Ecto neural progenitor cell (in vitro differentiated cells): ENCODE measurements around the gene EPM2AIP1.
"Not testable (repeated sequence)": the region's sequence is repeated elsewhere in the genome, so short reads cannot be mapped to it uniquely, and the experiment has no call there.

Experiments
- DNase-seq: peaks from one replicate; pipeline ENCODE4 v3.0.0-alpha.2; 2018; ENCODE audit warnings: low spot score

Gene EPM2AIP1

DNA sequence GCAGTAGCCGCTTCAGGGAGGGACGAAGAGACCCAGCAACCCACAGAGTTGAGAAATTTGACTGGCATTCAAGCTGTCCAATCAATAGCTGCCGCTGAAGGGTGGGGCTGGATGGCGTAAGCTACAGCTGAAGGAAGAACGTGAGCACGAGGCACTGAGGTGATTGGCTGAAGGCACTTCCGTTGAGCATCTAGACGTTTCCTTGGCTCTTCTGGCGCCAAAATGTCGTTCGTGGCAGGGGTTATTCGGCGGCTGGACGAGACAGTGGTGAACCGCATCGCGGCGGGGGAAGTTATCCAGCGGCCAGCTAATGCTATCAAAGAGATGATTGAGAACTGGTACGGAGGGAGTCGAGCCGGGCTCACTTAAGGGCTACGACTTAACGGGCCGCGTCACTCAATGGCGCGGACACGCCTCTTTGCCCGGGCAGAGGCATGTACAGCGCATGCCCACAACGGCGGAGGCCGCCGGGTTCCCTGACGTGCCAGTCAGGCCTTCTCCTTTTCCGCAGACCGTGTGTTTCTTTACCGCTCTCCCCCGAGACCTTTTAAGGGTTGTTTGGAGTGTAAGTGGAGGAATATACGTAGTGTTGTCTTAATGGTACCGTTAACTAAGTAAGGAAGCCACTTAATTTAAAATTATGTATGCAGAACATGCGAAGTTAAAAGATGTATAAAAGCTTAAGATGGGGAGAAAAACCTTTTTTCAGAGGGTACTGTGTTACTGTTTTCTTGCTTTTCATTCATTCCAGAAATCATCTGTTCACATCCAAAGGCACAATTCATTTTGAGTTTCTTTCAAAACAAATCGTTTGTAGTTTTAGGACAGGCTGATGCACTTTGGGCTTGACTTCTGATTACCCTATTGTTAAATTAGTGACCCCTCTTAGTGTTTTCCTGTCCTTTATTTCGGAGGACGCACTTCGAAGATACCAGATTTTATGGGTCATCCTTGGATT is 674 bp upstream of the EPM2AIP1 start, which contains the start of gene MLH1:
MLH1 (plus strand) TSS at position 193 of the 958 bp plus-strand sequence; CDS start at position 223, 30 bp downstream.
- DNase-seq = peak; percentile 98

DNA sequence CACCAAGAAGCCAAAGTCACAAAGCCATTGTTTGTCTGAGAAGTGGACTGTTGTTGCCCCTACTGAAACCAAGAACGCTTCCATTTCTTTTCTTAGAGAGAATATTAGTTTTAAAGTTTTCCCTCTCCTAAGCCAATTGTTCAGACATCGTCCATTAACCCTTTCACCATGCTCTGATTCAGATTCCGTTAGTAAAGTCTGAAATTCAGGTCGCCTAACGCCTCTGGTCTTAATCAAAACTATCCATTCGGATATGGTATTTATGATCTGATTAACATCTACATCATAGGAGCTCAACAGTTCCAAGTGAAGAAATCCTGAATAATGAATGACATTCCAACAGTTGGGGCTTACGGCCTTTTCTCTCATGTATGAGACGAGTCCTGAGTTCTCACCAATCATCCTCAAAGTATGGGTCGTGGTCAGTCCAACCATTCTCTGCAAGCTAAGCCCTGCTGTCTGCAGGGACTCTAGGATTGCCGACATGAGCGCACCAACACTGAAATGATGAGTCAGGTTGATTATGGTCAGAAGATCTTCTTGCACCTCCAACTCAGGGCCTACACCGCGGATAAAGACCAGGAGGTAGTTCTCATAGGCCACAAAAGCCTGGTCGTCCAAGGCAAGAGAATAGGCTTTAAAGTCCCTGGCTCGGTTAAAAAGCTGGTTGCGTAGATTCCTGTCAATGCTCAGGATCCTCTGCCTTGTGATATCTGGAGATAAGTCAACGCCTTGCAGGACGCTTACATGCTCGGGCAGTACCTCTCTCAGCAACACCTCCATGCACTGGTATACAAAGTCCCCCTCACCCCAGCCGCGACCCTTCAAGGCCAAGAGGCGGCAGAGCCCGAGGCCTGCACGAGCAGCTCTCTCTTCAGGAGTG is 767 bp downstream of the EPM2AIP1 start:
- DNase-seq = no peak

DNA sequence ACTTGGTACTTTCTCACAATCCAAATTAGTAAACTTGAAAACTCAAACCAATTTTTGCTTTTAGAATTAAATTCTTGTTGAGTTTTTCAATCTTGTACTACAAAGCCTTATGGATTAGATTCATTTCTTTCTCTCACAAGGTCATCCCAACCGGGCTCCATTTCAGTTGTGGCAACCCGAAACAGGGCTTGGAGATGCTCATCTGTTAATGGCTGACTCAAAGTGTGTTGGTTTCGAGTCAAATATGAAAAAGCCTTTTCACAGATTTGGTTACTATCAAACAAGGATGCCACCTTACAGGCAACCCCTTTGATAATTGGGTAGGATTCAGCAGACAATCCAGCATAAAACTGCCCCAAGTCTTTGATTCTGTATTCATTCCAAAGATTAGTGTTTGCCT is 1.8 kb downstream of the EPM2AIP1 start:
- DNase-seq = no peak

GRCh38 chr3:36989568-36989967 is 3.4 kb downstream of the EPM2AIP1 start:
- no peak for DNase-seq

GRCh38 chr3:36989005-36989404 is 3.9 kb downstream of the EPM2AIP1 start:
- no peak for DNase-seq

- DNase-seq = no peak
Observed at GRCh38 chr3:36988356-36988755, 4.6 kb downstream of the EPM2AIP1 start.

DNA sequence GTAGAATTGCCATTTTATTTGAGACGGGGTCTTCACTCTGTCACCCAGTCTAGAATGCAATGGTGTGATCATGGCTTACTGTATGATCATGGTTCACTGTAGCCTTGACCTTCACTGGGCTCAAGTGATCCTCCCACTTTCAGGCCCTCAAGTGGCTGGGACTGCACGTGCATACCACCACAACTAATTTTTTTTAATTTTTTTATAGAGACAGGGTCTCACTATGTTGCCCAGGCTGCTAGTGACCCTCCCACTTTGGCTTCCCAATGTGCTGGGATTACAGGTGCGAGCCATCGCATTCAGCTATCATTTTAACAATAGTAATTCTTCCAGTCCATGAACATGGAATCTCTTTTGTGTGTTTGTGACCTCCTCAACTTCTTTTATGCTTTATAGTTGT is 11.9 kb downstream of the EPM2AIP1 start:
- DNase-seq = no peak

DNA sequence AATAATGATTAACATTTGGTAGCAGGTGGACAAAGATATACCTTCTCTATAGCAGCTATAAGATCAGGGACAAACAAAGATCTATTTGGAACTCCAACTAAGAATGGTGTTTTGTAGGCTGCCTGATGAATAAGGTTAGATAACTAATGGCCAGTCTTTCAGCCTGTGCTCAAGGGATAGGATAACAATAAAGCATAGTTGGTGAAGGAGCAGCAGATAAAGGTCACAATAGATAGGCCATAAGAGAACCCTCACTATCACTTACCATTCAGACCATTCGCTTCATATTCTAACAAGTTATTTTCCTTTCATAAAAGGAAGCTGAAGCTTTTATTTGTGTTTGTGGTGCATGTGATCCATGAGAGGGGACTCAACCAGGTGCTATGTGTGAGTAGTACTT is 19.8 kb downstream of the EPM2AIP1 start:
- DNase-seq = no peak

DNA sequence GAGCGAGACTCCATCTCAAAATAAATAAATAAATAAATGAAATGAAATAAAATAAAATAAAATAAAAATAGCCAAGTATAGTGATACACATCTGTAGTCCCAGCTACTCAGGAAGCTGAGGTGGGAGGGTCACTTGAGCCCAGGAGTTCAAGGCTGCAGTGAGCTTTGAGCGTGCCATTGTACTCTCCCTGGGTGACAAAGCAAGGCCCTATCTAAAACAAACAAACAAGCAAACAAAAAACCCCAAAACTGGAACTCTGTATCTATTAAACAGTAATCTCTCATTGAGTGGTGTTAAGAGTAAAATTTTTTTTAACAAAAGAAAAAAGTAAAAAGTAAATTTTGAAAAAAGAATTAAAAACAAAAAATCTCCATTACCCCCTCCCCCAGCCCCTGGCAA is 20.8 kb downstream of the EPM2AIP1 start:
- no peak for DNase-seq

DNA sequence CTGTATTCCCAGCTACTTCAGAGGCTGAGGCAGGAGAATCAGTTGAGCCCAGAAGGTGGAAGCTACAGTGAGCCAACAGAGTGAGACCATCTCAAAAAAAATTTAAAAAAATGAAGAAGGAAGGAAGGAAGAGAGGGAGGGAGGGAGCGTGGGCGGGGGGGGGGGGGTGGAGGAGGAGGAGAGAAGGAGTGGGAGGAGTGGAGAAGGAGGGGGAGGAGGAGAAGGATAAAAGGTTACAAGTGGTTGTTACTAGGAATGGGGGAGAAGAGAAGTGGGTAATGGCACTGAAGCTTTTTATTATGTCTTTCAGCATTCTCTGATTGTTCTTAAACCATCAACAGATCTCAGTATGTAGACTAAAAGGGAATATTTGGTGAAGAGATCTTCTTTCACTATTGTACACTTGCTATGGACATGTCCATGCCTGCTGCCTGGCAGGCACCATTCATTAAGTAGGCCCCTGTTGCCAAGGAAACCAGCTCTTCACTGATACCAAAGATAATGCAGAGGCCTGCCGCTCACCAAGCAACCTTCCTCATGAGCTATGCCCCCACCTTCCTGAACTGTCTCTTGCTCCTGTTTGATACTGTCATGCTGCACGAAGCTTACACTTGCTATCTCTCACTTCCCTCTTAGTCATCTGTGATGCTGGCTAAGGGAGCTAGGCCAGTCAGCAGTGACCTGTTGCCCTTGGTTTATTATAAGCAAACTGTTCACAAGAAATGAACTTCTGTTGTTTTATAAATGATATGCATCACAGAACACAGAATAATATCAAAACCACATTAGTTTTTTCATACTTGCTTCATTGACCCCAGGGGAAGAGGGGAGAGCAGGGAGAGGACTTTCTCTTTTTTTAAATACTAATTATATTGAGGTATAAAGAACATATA is 23.1 kb downstream of the EPM2AIP1 start:
- peak; percentile 78 for DNase-seq

- no peak for DNase-seq
Observed at GRCh38 chr3:36969085-36969484, 23.8 kb downstream of the EPM2AIP1 start.

DNA sequence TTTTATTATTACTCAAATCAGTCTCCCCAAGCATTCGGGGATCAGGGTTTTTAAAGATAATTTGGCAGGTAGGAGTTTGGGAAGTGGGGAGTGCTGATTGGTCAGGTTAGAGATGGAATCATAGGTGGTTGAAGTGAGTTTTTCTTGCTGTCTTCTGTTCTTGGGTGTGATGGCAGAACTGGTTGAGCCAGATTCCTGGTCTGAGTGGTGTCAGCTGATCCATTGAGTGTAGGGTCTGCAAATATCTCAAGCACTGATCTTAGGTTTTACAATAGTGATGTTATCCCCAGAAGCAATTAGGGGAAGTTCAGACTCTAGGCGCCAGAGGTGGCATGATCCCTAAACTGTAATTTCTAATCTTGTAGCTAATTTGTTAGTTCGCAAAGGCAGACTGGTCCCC is 27.5 kb downstream of the EPM2AIP1 start:
- DNase-seq = no peak

DNA sequence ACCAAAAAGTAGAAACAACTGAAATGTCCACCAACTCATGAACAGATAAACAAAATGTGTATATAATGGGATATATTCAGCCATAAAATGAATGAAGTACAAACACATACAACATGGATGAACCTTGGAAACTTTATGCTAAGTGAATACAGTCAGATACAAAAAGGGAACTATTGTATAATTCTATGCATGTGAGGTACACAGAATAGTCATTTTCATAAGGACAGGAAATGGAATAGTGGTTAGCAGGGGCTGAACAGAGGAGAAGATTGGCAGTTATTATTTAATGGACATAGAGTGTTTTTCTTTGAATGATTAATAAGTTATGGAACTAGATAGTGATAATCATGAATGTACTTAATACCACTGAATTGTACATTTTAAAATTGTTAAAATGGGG is 28.1 kb downstream of the EPM2AIP1 start:
- no peak for DNase-seq

DNA sequence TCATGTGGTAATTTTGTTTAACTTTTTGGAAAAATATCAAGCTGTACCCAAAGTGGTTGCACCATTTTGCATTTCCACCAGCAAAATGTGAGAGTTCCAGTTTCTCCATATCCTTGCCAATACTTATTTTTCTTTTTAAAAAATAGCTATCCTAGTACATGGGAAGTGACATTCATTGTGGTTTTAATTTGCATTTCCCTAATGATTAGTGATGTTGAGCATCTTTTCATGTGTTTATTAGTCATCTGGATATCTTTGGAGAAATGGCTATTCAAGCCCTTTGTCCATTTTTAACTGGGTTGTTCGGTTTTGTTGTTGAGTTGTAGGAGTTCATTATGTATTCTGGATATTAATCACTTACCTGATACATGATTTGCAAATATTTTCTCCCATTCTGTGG is 28.6 kb downstream of the EPM2AIP1 start:
- DNase-seq = no peak

DNA sequence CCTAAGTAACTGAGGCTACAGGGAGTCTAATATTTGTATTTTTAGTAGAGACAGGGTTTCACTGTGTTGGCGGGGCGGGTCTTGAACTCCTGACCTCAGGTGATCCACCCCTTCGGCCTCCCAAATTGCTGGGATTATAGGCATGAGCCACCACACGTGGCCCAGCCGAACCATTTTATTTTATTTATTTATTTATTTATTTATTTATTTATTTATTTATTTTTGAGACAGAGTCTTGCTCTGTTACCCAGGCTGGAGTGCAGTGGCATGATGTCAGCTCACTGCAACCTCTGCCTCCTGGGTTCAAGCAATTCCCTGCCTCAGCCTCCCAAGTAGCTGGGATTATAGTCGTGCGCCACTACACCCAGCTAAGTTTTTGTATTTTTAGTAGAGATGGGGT is 29.9 kb downstream of the EPM2AIP1 start:
- not testable (repeated sequence) for DNase-seq

DNA sequence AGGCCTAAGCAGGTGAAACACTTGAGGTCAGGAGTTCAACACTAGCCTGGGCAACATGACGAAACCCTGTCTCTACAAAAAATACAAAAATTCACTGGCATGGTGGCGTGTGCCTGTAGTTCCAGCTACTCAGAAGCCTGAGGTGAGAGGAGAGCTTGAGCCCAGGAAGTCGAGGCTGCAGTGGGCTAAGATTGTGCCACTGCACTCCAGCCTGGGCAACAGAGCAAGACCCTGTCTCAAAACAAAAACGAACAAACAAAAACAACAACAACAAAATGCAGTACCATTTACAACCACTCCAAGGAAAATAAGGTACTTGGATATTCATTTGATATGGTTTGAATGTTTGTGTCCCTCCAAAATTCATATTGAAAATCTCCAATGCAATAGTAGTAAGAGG is 32.4 kb downstream of the EPM2AIP1 start:
- no peak for DNase-seq

- no peak for DNase-seq
Observed at GRCh38 chr3:36959821-36960220, 33.1 kb downstream of the EPM2AIP1 start.

DNA sequence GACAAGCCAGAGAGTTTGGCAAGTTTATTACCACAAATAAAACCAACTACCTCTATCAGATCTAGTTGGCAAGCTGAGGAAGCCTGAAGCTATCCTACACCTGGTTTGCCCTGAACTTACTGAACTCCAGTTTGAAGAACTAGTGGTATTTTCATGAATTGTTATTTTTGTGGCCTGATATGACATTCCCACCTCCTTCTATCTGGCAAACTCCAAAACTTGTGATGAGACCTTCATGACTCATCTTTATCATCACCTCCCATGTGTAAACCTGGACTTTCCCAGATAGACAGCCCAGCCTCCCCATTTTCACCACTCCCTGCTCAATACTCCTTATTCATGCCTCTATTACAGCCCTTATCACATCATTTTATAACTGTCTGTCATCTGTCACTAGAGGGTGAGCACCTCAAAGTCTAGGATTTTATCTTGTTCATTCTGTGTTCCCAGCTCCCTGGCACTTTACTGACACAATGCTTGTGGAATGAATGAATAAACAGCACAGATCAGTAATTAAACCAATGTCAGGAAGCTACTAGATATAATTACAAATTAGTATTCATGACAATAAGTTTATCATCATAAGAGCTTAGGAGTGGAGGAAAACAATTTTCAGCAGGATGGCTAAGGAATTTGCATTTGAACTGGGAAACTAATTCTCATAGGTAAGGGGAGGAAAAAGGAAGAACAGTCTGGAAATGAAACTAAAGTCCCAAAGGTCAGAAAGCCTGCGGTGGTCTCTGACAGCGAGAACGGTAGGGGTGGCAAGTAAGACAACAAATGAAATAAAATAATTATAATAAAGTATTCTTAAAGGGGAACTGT is 34.9 kb downstream of the EPM2AIP1 start:
- no peak for DNase-seq

DNA sequence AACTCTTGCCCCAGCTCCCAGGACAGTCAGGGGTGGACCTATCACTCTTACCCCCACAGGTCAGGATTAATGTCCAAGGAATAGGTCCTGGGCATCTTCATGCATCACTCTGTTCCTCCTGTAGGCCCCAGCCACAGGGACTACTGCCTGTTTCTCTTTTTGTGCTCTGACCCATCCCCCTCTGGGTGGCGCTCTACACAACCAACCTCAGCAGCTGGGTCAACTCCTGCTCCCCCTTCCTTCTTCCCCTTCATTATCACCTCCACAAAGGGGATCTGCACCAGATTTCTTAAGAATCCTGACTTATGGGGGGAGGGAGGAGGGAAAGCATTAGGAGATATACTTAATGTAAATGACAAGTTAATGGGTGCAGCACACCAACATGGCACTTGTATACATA is 35.9 kb downstream of the EPM2AIP1 start:
- DNase-seq = peak; percentile 44

GRCh38 chr3:36956155-36956554 is 36.8 kb downstream of the EPM2AIP1 start:
- peak; percentile 19 for DNase-seq
